GM23338 (cell line): ENCODE measurements around the gene NKX3-2. TPM values are rescaled to one million over a fixed set of nuclear protein-coding genes. Genes with fewer than 3 reads are reported as not detected.
A peak's percentile ranks its signal among the peaks of the same experiment; 100 is the strongest.

Source experiments
- ATAC-seq: fragments of 200-7000 bp; cut with Tn5 transposase; 3 replicates; pipeline ENCODE4 v1.9.1; 2020
- DNase-seq: peaks from one replicate; pipeline ENCODE4 v3.0.0-alpha.2; 2015; ENCODE audit warnings: low spot score
- H2AFZ ChIP-seq: fragments of 200-600 bp; sonication (generic); 2 replicates; pipeline ENCODE4 v1.8.0; 2016; ENCODE audit warnings: antibody characterized with exemption, mild to moderate bottlenecking, moderate library complexity
- H3F3A ChIP-seq: fragments of 200-600 bp; sonication (generic); replicated peaks from 2 replicates; pipeline ENCODE4 v1.8.0; 2017; ENCODE audit warnings: antibody characterized with exemption, mixed run types, low read depth
- H3K27ac ChIP-seq: fragments of 200-600 bp; sonication (generic); 2 replicates; pipeline ENCODE4 v1.6.1; 2016; ENCODE audit warnings: low read depth
- H3K27me3 ChIP-seq: fragments of 200-600 bp; sonication (generic); 2 replicates; pipeline ENCODE4 v1.8.0; 2016; ENCODE audit warnings: mild to moderate bottlenecking, mixed run types, moderate library complexity; ENCODE audit not compliant: insufficient read depth
- H3K36me3 ChIP-seq: fragments of 200-600 bp; sonication (generic); 2 replicates; pipeline ENCODE4 v1.8.0; 2016; ENCODE audit warnings: mild to moderate bottlenecking; ENCODE audit not compliant: insufficient read depth
- H3K4me1 ChIP-seq: fragments of 200-600 bp; sonication (generic); 2 replicates; pipeline ENCODE4 v1.8.0; 2016; ENCODE audit warnings: mild to moderate bottlenecking, moderate library complexity; ENCODE audit not compliant: insufficient read depth
- H3K4me2 ChIP-seq: fragments of 200-600 bp; sonication (generic); 2 replicates; pipeline ENCODE4 v1.7.1; 2017; ENCODE audit warnings: mixed run types
- H3K4me3 ChIP-seq: fragments of 200-600 bp; sonication (generic); 2 replicates; pipeline ENCODE4 v1.6.1; 2016; ENCODE audit warnings: mixed run types
- H3K79me2 ChIP-seq: fragments of 200-600 bp; sonication (generic); replicated peaks from 2 replicates; pipeline ENCODE4 v1.8.0; 2017; ENCODE audit warnings: mild to moderate bottlenecking; ENCODE audit not compliant: insufficient read depth
- H3K9me2 ChIP-seq: fragments of 200-600 bp; sonication (generic); 2 replicates; pipeline ENCODE4 v1.8.0; 2017; ENCODE audit not compliant: insufficient read depth
- H4K20me1 ChIP-seq: fragments of 200-600 bp; sonication (generic); replicated peaks from 2 replicates; pipeline ENCODE4 v1.8.0; 2017; ENCODE audit warnings: mild to moderate bottlenecking; ENCODE audit not compliant: insufficient read depth
- H3K27ac Mint-ChIP-seq: 2 replicates; pipeline ENCODE4 v1.8.0; 2020; ENCODE audit warnings: inconsistent platforms, mild to moderate bottlenecking, moderate library complexity, mixed read lengths
- H3K27me3 Mint-ChIP-seq: 3 replicates; pipeline ENCODE4 v1.8.0; 2022; ENCODE audit warnings: low read depth, mild to moderate bottlenecking, moderate library complexity, mixed read lengths, inconsistent platforms; ENCODE audit not compliant: insufficient read depth, poor library complexity
- H3K36me3 Mint-ChIP-seq: 3 replicates; pipeline ENCODE4 v1.8.0; 2021; ENCODE audit warnings: low read depth, mild to moderate bottlenecking, inconsistent platforms, moderate library complexity, mixed read lengths
- H3K4me1 Mint-ChIP-seq: 3 replicates; pipeline ENCODE4 v1.8.0; 2020; ENCODE audit warnings: mild to moderate bottlenecking, inconsistent platforms, mixed read lengths
- H3K4me3 Mint-ChIP-seq: 3 replicates; pipeline ENCODE4 v1.8.0; 2021; ENCODE audit warnings: moderate library complexity, mild to moderate bottlenecking, inconsistent platforms, mixed read lengths
- H3K9me3 Mint-ChIP-seq: 3 replicates; pipeline ENCODE4 v1.8.0; 2020; ENCODE audit warnings: moderate library complexity, mild to moderate bottlenecking, inconsistent platforms, mixed read lengths
- CREB1 ChIP-seq: fragments of 250-450 bp; sonication (Bioruptor Pico); IDR thresholded peaks from 2 replicates; pipeline ENCODE4 v1.5.0; 2020; ENCODE audit warnings: low read depth, mild to moderate bottlenecking, moderate library complexity
- CTCF ChIP-seq, 2 experiments: fragments of 200-600 bp in 1 of 2; sonication (generic) in 1 of 2; conservative IDR thresholded peaks; 2 replicates each; pipeline versions ENCODE4 v1.5.1 to v1.6.1; 2016 to 2017; ENCODE audit warnings: antibody characterized with exemption in 2 of 2, low read depth in 2 of 2, mild to moderate bottlenecking in 2 of 2, moderate library complexity in 1 of 2
- EZH2 ChIP-seq: fragments of 200-600 bp; sonication (generic); IDR thresholded peaks from one replicate; pipeline ENCODE4 v1.8.0; 2017; ENCODE audit warnings: antibody characterized with exemption, mild to moderate bottlenecking, low read depth; ENCODE audit not compliant: unreplicated experiment
- EZH2phosphoT487 ChIP-seq: fragments of 200-600 bp; sonication (generic); IDR thresholded peaks from one replicate; pipeline ENCODE4 v1.8.1; 2018; ENCODE audit warnings: antibody characterized with exemption; ENCODE audit not compliant: unreplicated experiment
- JUNB ChIP-seq: IDR thresholded peaks from one replicate; pipeline ENCODE4 v1.6.1; 2016; ENCODE audit warnings: antibody characterized with exemption; ENCODE audit not compliant: unreplicated experiment
- REST ChIP-seq: IDR thresholded peaks from one replicate; pipeline ENCODE4 v1.6.1; 2018; ENCODE audit warnings: antibody characterized with exemption; ENCODE audit not compliant: unreplicated experiment
- STAT1 ChIP-seq: IDR thresholded peaks from one replicate; pipeline ENCODE4 v1.6.1; 2016; ENCODE audit warnings: antibody characterized with exemption; ENCODE audit not compliant: unreplicated experiment
- ZNF114 ChIP-seq: fragments of 250-450 bp; sonication (Bioruptor Pico); IDR thresholded peaks from 2 replicates; pipeline ENCODE4 v1.5.0; 2020; ENCODE audit warnings: mild to moderate bottlenecking, moderate library complexity
- ZNF331 ChIP-seq: fragments of 250-450 bp; sonication (Bioruptor Pico); IDR thresholded peaks from 2 replicates; pipeline ENCODE4 v1.5.0; 2020; ENCODE audit warnings: low read depth, mild to moderate bottlenecking, moderate library complexity
- polyA plus RNA-seq: library from polyadenylated mRNA; unstranded; fragments of >200 nt; fragmentation: Nextera tagmentation; extraction: Ambion mirVana; gene quantifications from 2 replicates; pipeline ENCODE4 v1.2.1, GENCODE V29; 2016
- total RNA-seq: library from RNA; depleted of rRNA; stranded (reverse); fragments of >200 nt; shearing (Covaris generic); gene quantifications from 2 replicates; pipeline ENCODE4 v1.2.3, GENCODE V29; 2014
- TF ChIP-seq, protein P1 (sequence below): IDR thresholded peaks from 2 replicates; pipeline ENCODE4 v1.6.1; 2016; ENCODE audit warnings: antibody characterized with exemption

The NKX3-2 gene
- total and polyA plus RNA-seq, 2 experiments from 2014 or later = 0.14 TPM; not detected in 1

DNA sequence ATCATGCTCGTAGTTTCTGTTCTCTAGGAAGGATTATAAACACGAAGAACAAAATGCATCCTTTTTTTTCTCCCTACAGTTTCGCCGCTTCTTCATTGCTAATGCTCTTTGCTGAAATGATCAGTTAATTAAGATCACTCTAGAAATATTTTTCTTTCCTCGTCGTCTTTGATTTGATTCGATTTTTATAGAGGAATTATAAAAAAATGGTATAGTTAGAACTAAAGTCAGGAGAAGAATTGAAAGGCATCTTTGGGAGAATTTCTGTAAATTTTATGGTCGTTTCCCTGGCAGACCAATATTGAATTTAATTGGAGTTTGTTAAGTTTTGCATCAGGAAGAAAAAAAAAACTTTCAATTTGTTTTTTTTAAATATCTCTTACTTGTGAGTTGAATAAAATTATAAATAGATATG lies 1.1 kb upstream of the NKX3-2 start:
- Mint-ChIP-seq H3K27ac (no peak overlapping the region), H3K4me3 (peak overlapping the region; percentile 87), H3K9me3 (peaks cover 4% of the 10 kb centered on the region; the same call in 2 of the 3 replicates), H3K27me3 (peaks cover 76% of the 10 kb centered on the region), H3K4me1 (peaks cover 28% of the 10 kb centered on the region), H3K36me3 (peaks cover 4% of the 10 kb centered on the region; the same call in 1 of the 3 replicates)
- Histone ChIP-seq H3K27me3 (peaks cover 98% of the 10 kb centered on the region), H3F3A (peaks cover 17% of the 10 kb centered on the region), H3K9me2 (no peaks in the 10 kb centered on the region), H3K4me1 (peaks cover 52% of the 10 kb centered on the region), H3K4me2 (peak overlapping the region; percentile 63), H3K4me3 (peak overlapping the region; percentile 58), H3K27ac (no peak overlapping the region), H4K20me1 (peaks cover 11% of the 10 kb centered on the region), H3K79me2 (no peaks in the 10 kb centered on the region), H3K36me3 (no peaks in the 10 kb centered on the region), H2AFZ (no peak overlapping the region)
- TF ChIP-seq REST (no peak), ZNF331 (CRISPR knock-in tag) (no peak), JUNB (no peak), CREB1 (no peak), STAT1 (no peak), EZH2 (peak; percentile 82)
- DNase-seq = no peak
- no peak for ATAC-seq

DNA sequence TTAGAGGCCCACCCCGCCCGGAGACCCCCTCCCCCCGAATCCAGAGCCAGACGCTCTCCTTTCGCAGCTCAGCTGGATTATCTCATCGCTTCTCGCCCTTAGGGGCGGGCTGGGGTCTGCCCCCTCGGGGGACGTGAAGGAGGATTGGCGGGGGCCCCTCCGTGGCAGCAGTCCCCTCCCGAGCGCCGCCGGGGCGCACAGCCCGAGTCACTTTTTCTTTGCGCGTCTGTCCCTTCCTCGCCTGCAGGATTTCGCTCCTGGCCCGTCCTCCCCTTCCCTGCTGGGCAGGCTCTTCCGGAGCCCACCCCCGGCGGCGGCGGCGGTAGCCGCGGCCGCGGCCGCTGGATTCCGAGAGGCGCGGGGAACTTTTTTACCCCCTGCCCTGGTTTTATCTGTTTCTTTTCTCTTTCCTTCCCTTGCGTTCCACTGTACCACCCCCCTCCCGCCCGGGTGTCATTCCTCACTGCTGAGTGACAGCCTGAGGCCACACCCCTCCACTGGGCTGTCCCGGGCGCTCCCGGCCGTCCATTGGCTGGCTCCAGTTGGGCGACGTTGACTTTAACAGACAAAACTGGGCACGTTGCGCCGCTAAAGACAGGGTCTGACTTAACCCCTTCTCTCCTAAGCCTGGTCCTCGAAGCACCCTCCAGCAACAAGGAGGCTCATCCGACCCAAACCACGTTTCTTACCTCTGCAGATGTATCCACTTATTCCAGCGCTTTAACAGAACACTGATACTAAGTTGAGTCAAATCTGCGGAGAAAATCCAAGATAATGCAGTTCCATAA lies 492 bp upstream of the NKX3-2 start:
- Histone ChIP-seq H3K36me3 (no peaks in the 10 kb centered on the region), H4K20me1 (peaks cover 12% of the 10 kb centered on the region), H3K79me2 (no peaks in the 10 kb centered on the region), H3K4me1 (peaks cover 57% of the 10 kb centered on the region), H3K9me2 (no peaks in the 10 kb centered on the region), H2AFZ (peak overlapping the region; percentile 80), H3K4me3 (peak overlapping the region; percentile 58), H3K27me3 (peaks cover 98% of the 10 kb centered on the region), H3F3A (peaks cover 23% of the 10 kb centered on the region), H3K4me2 (peak overlapping the region; percentile 81), H3K27ac (no peak overlapping the region)
- H3K4me1 Mint-ChIP-seq = peaks cover 28% of the 10 kb centered on the region
- H3K36me3 Mint-ChIP-seq = peaks cover 4% of the 10 kb centered on the region; the same call in 1 of the 3 replicates
- peaks cover 4% of the 10 kb centered on the region; the same call in 2 of the 3 replicates for H3K9me3 Mint-ChIP-seq
- DNase-seq (peak; percentile 98), ATAC-seq (peak; percentile 39)
- H3K4me3 Mint-ChIP-seq = peak overlapping the region; percentile 87
- no peak overlapping the region for H3K27ac Mint-ChIP-seq
- peaks cover 82% of the 10 kb centered on the region for H3K27me3 Mint-ChIP-seq
- peak; percentile 21 for TF ChIP-seq EZH2
- TF ChIP-seq CTCF (conservative IDR thresholded peaks at IDR 0.05; ENCODE audit: low read depth in 2 of 2) = no peak
- no peak for TF ChIP-seq JUNB
- TF ChIP-seq EZH2phosphoT487 = peak; percentile 19
- TF ChIP-seq ZNF331 (CRISPR knock-in tag) = no peak
- peak; percentile 58; the same call in 1 of the 2 replicates for TF ChIP-seq CREB1
- TF ChIP-seq, protein P1, sequence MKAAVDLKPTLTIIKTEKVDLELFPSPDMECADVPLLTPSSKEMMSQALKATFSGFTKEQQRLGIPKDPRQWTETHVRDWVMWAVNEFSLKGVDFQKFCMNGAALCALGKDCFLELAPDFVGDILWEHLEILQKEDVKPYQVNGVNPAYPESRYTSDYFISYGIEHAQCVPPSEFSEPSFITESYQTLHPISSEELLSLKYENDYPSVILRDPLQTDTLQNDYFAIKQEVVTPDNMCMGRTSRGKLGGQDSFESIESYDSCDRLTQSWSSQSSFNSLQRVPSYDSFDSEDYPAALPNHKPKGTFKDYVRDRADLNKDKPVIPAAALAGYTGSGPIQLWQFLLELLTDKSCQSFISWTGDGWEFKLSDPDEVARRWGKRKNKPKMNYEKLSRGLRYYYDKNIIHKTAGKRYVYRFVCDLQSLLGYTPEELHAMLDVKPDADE = no peak
- TF ChIP-seq ZNF114 (CRISPR knock-in tag) = no peak
- no peak for TF ChIP-seq REST
